Vagina (tissue), 2 donors: Measurements from ENCODE around the gene SLC44A1. TPM values are rescaled to one million over a fixed set of nuclear protein-coding genes. Genes with fewer than 3 reads are reported as not detected.

Source experiments
- DNase-seq, 2 donors: peaks; one replicate each; pipeline ENCODE4 v3.0.0-alpha.2; 2017; ENCODE audit errors: extremely low spot score in 2 of 2
- H3K27ac ChIP-seq: fragments of 200-600 bp; sonication (generic); one replicate; pipeline ENCODE4 v1.5.1; 2019
- H3K27me3 ChIP-seq: fragments of 200-600 bp; sonication (generic); one replicate; pipeline ENCODE4 v1.5.1; 2019
- H3K36me3 ChIP-seq, 2 donors: fragments of 200-600 bp; sonication (generic); one replicate each; pipeline ENCODE4 v1.5.1; 2017 to 2019
- H3K4me1 ChIP-seq: fragments of 200-600 bp; sonication (generic); one replicate; pipeline ENCODE4 v1.5.1; 2019
- H3K4me3 ChIP-seq, 2 donors: fragments of 200-600 bp; sonication (generic); 1 replicate in 1 of 2; 2 replicates in 1 of 2; pipeline ENCODE4 v1.5.1; 2016 to 2019
- H3K9me3 ChIP-seq: fragments of 200-600 bp; sonication (generic); one replicate; pipeline ENCODE4 v1.5.1; 2019
- CTCF ChIP-seq, 3 experiments: fragments of 450-650 bp in 2 of 3; fragments of 200-600 bp in 1 of 3; sonication (generic) in 1 of 3; IDR thresholded peaks; one replicate each; pipeline ENCODE4 v1.5.1; 2017 to 2019; ENCODE audit warnings: antibody characterized with exemption in 3 of 3, mild to moderate bottlenecking in 2 of 3, moderate library complexity in 2 of 3
- POLR2A ChIP-seq, 2 donors: fragments of 450-650 bp; IDR thresholded peaks; one replicate each; pipeline ENCODE4 v1.6.1; 2017; ENCODE audit warnings: antibody characterized with exemption in 2 of 2, mild to moderate bottlenecking in 2 of 2, moderate library complexity in 2 of 2
- POLR2AphosphoS5 ChIP-seq, 2 donors: sonication (generic); formaldehyde crosslinking; IDR thresholded peaks; one replicate each; pipeline ENCODE4 v1.9.0; 2017; ENCODE audit warnings: antibody characterized with exemption in 2 of 2, mild to moderate bottlenecking in 2 of 2, low read depth in 1 of 2; ENCODE audit not compliant: insufficient read depth in 1 of 2
- intact Hi-C: fragments of 100-400 bp; cut with DNase I; formaldehyde crosslinking; loops from one replicate; pipeline ENCODE4 v1.15.1; 2023
- total RNA-seq: library from RNA; depleted of rRNA; stranded (reverse); fragments of >200 nt; gene quantifications from one replicate; pipeline ENCODE4 v1.2.3, GENCODE V29; 2016

SLC44A1 gene
- total RNA-seq, 1 donor from 2014 or later: 67.3 TPM

- intact Hi-C loops: no loop called here
- Histone ChIP-seq H3K27me3 (no peaks in the 10 kb centered on the region), H3K4me1 (no peaks in the 10 kb centered on the region), H3K4me3 (no peak overlapping the region), H3K9me3 (no peaks in the 10 kb centered on the region), H3K27ac (no peak overlapping the region), H3K36me3 (no peaks in the 10 kb centered on the region)
- TF ChIP-seq CTCF (IDR thresholded peaks at IDR 0.05) (no peak), POLR2A (IDR thresholded peaks at IDR 0.05) (no peak), POLR2AphosphoS5 (IDR thresholded peaks at IDR 0.05; ENCODE audit: insufficient read depth in 1 of 2, low read depth in 1 of 2) (no peak)
- no peak for DNase-seq
These were observed 191.0 kb downstream of the SLC44A1 start for GRCh38 chr9:105435453-105435852.

- Histone ChIP-seq H3K27ac (no peak overlapping the region), H3K36me3 (no peaks in the 10 kb centered on the region), H3K27me3 (no peaks in the 10 kb centered on the region), H3K4me1 (no peaks in the 10 kb centered on the region), H3K4me3 (no peak overlapping the region), H3K9me3 (no peaks in the 10 kb centered on the region)
- no peak for TF ChIP-seq POLR2A (IDR thresholded peaks at IDR 0.05)
- no peak for TF ChIP-seq CTCF (IDR thresholded peaks at IDR 0.05)
- no peak for TF ChIP-seq POLR2AphosphoS5 (IDR thresholded peaks at IDR 0.05; ENCODE audit: insufficient read depth in 1 of 2, low read depth in 1 of 2)
- no peak for DNase-seq
- intact Hi-C loops: no loop called here
These were observed 192.3 kb downstream of the SLC44A1 start for GRCh38 chr9:105436783-105437182.

- Histone ChIP-seq H3K4me1 (no peaks in the 10 kb centered on the region), H3K27ac (no peak overlapping the region)
- DNase-seq: no peak
These were observed 193.3 kb downstream of the SLC44A1 start for GRCh38 chr9:105437704-105438103.

GRCh38 chr9:105438141-105438806 is 193.8 kb downstream of the SLC44A1 start:
- Histone ChIP-seq H3K9me3 (no peaks in the 10 kb centered on the region), H3K36me3 (no peaks in the 10 kb centered on the region), H3K27me3 (no peaks in the 10 kb centered on the region), H3K4me1 (no peaks in the 10 kb centered on the region), H3K4me3 (no peak overlapping the region), H3K27ac (no peak overlapping the region)
- intact Hi-C loops: no loop called here
- TF ChIP-seq POLR2AphosphoS5 (IDR thresholded peaks at IDR 0.05; ENCODE audit: insufficient read depth in 1 of 2, low read depth in 1 of 2) (no peak), POLR2A (IDR thresholded peaks at IDR 0.05) (no peak), CTCF (IDR thresholded peaks at IDR 0.05) (no peak)
- DNase-seq: no peak

More at GRCh38 chr9:105437704-105438103, 193.3 kb downstream of the SLC44A1 start:
- TF ChIP-seq POLR2A (IDR thresholded peaks at IDR 0.05) (no peak), POLR2AphosphoS5 (IDR thresholded peaks at IDR 0.05; ENCODE audit: insufficient read depth in 1 of 2, low read depth in 1 of 2) (no peak), CTCF (IDR thresholded peaks at IDR 0.05) (no peak)
- Histone ChIP-seq H3K27me3 (no peaks in the 10 kb centered on the region), H3K9me3 (no peaks in the 10 kb centered on the region), H3K36me3 (no peaks in the 10 kb centered on the region), H3K4me3 (no peak overlapping the region)
- intact Hi-C loops: no loop called here

GRCh38 chr9:105439428-105439827 is 195.0 kb downstream of the SLC44A1 start:
- Histone ChIP-seq H3K27me3 (no peaks in the 10 kb centered on the region), H3K4me3 (no peak overlapping the region), H3K27ac (no peak overlapping the region), H3K4me1 (no peaks in the 10 kb centered on the region), H3K36me3 (no peaks in the 10 kb centered on the region), H3K9me3 (no peaks in the 10 kb centered on the region)
- DNase-seq: no peak
- intact Hi-C loops: no loop called here
- TF ChIP-seq CTCF (IDR thresholded peaks at IDR 0.05) (no peak), POLR2AphosphoS5 (IDR thresholded peaks at IDR 0.05; ENCODE audit: insufficient read depth in 1 of 2, low read depth in 1 of 2) (no peak), POLR2A (IDR thresholded peaks at IDR 0.05) (no peak)
